ENCODE data around the gene SLC30A7. TPM values are rescaled to one million over a fixed set of nuclear protein-coding genes. Genes with fewer than 3 reads are reported as not detected.
A peak's percentile ranks its signal among the peaks of the same experiment; 100 is the strongest.

SLC30A7 gene
- polyA plus RNA-seq, 3 donors = 9.2 to 23.3 (median 17.6) TPM

DNA sequence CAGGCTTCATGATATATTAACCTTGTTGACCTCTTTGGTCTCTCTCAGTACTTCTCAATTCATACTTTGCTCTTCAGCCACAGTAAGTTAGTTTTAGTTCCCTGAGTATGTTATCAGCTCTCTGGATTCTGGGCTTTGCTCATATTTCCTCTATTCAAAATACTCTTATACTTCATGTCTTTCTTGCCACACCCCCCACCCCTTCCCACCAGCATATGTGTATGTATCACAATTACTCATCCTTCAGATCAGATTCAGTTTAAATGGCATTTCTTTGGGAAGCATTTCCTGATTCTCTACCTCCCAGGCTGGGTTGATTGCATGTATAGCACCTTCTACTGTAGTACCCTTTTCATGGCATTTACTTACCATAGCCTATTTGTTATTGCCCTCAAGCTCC, 28.3 kb downstream of the SLC30A7 start:
- H4K20me1 ChIP-seq (ENCODE audit: insufficient read depth, low read length) = no peaks in the 10 kb centered on the region
- H2AFZ ChIP-seq (ENCODE audit: insufficient read depth, low read depth, low read length, poor library complexity, severe bottlenecking) = no peak overlapping the region
- no peak overlapping the region for H3K4me3 ChIP-seq (replicated peaks in 1 of 3; ENCODE audit: low read depth in 2 of 3, low read length in 3 of 3)
- Mint-ChIP-seq H3K9me3 (no peaks in the 10 kb centered on the region), H3K4me3 (no peak overlapping the region), H3K27me3 (ENCODE audit: low read depth in 3 of 3) (no peaks in the 10 kb centered on the region), H3K4me1 (no peaks in the 10 kb centered on the region), H3K36me3 (peaks cover 43 to 51% of the 10 kb centered on the region in 2 donors), H3K27ac (no peak overlapping the region)
- intact Hi-C loops (cut with micrococcal nuclease) = loop anchor here (5.0 kb wide), 3 partner anchors 368 to 433 kb away; no protein-coding TSS in a partner anchor
- H3K27me3 ChIP-seq (ENCODE audit: control insufficient read depth in 2 of 2, insufficient read depth in 2 of 2, low read length in 2 of 2) = no peaks in the 10 kb centered on the region
- H3K36me3 ChIP-seq (replicated peaks in 1 of 2; ENCODE audit: control insufficient read depth in 1 of 2, insufficient read depth in 2 of 2, low read length in 2 of 2) = peaks cover 40 to 72% of the 10 kb centered on the region in 2 donors
- no peaks in the 10 kb centered on the region for H3K9me3 ChIP-seq (replicated peaks in 1 of 2; ENCODE audit: control insufficient read depth in 1 of 2, insufficient read depth in 1 of 2, low read length in 2 of 2)
- H3K4me2 ChIP-seq (replicated peaks; ENCODE audit: extremely low read depth, low read length, poor library complexity, severe bottlenecking) = no peak overlapping the region
- no peaks in the 10 kb centered on the region for H3K4me1 ChIP-seq (ENCODE audit: control insufficient read depth in 1 of 2, insufficient read depth in 2 of 2, low read length in 2 of 2)
- H3K27ac ChIP-seq (ENCODE audit: low read depth in 1 of 2, low read length in 2 of 2) = no peak overlapping the region
- H3K9ac ChIP-seq (ENCODE audit: insufficient read depth, low read length, poor library complexity, severe bottlenecking) = no peak overlapping the region
- TF ChIP-seq, protein P1, sequence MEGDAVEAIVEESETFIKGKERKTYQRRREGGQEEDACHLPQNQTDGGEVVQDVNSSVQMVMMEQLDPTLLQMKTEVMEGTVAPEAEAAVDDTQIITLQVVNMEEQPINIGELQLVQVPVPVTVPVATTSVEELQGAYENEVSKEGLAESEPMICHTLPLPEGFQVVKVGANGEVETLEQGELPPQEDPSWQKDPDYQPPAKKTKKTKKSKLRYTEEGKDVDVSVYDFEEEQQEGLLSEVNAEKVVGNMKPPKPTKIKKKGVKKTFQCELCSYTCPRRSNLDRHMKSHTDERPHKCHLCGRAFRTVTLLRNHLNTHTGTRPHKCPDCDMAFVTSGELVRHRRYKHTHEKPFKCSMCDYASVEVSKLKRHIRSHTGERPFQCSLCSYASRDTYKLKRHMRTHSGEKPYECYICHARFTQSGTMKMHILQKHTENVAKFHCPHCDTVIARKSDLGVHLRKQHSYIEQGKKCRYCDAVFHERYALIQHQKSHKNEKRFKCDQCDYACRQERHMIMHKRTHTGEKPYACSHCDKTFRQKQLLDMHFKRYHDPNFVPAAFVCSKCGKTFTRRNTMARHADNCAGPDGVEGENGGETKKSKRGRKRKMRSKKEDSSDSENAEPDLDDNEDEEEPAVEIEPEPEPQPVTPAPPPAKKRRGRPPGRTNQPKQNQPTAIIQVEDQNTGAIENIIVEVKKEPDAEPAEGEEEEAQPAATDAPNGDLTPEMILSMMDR (IDR thresholded peaks at IDR 0.05) = no peak
- H3K79me2 ChIP-seq (ENCODE audit: insufficient read depth, low read length) = no peaks in the 10 kb centered on the region
- DNase-seq = no peak

DNA sequence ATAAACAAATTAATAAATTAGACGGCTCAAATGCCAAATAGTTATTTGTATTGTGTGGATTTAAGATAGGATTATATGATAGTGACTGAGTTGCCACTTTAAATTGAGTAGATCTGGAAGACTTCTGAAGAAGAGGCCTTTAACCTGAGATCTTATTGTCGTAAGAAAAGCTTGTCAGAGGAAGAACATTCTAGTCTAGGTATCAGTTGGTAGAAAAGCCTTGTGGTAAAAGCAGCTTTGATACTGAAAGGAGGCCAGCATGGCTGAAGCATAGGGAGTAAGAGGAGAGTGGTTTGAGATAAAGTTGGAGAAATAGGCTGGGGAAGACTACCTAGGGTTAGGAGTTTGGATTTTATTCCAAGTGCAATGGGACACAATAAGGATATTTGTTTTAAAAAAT, 29.1 kb downstream of the SLC30A7 start:
- Histone ChIP-seq H4K20me1 (ENCODE audit: insufficient read depth, low read length) (no peaks in the 10 kb centered on the region), H3K4me2 (replicated peaks; ENCODE audit: extremely low read depth, low read length, poor library complexity, severe bottlenecking) (no peak overlapping the region), H3K4me3 (replicated peaks in 1 of 3; ENCODE audit: low read depth in 2 of 3, low read length in 3 of 3) (no peak overlapping the region), H3K4me1 (ENCODE audit: control insufficient read depth in 1 of 2, insufficient read depth in 2 of 2, low read length in 2 of 2) (no peaks in the 10 kb centered on the region), H3K27me3 (ENCODE audit: control insufficient read depth in 2 of 2, insufficient read depth in 2 of 2, low read length in 2 of 2) (no peaks in the 10 kb centered on the region), H2AFZ (ENCODE audit: insufficient read depth, low read depth, low read length, poor library complexity, severe bottlenecking) (no peak overlapping the region), H3K9ac (ENCODE audit: insufficient read depth, low read length, poor library complexity, severe bottlenecking) (no peak overlapping the region), H3K9me3 (replicated peaks in 1 of 2; ENCODE audit: control insufficient read depth in 1 of 2, insufficient read depth in 1 of 2, low read length in 2 of 2) (no peaks in the 10 kb centered on the region), H3K79me2 (ENCODE audit: insufficient read depth, low read length) (no peaks in the 10 kb centered on the region), H3K36me3 (replicated peaks in 1 of 2; ENCODE audit: control insufficient read depth in 1 of 2, insufficient read depth in 2 of 2, low read length in 2 of 2) (peaks cover 41 to 71% of the 10 kb centered on the region in 2 donors), H3K27ac (ENCODE audit: low read depth in 1 of 2, low read length in 2 of 2) (no peak overlapping the region)
- H3K4me3 Mint-ChIP-seq = no peak overlapping the region
- WGBS (ENCODE audit: insufficient coverage) = 100% methylated on average over 1 of the region's 2 CpGs
- no peaks in the 10 kb centered on the region for H3K9me3 Mint-ChIP-seq
- intact Hi-C loops (cut with micrococcal nuclease) = loop anchor here (5.0 kb wide), 3 partner anchors 367 to 432 kb away; no protein-coding TSS in a partner anchor
- H3K4me1 Mint-ChIP-seq = no peaks in the 10 kb centered on the region
- peaks cover 46 to 54% of the 10 kb centered on the region in 2 donors for H3K36me3 Mint-ChIP-seq
- TF ChIP-seq, protein P1 (IDR thresholded peaks at IDR 0.05) = no peak
- no peaks in the 10 kb centered on the region for H3K27me3 Mint-ChIP-seq (ENCODE audit: low read depth in 3 of 3)
- DNase-seq = no peak
- H3K27ac Mint-ChIP-seq = peak overlapping the region in 2 of 7 donors; percentile 30 to 61
